NK-92 (cell line): ENCODE results near the gene HOXB4.

Experiments
- DNase-seq: peaks from one replicate; lab custom pipeline; 2025; ENCODE audit not compliant: unreplicated experiment; lab: John Stamatoyannopoulos, UW

HOXB4 gene

GRCh38 chr17:48601539-48602425, 23.6 kb upstream of the HOXB4 start:
- DNase-seq: no peak

GRCh38 chr17:48601207-48601538, 23.0 kb upstream of the HOXB4 start:
- no peak for DNase-seq

- no peak for DNase-seq
Measured at GRCh38 chr17:48600244-48601098, 22.3 kb upstream of the HOXB4 start.

- DNase-seq: no peak
Measured at GRCh38 chr17:48599354-48599753, 21.2 kb upstream of the HOXB4 start.

GRCh38 chr17:48598736-48599135, 20.6 kb upstream of the HOXB4 start:
- DNase-seq: no peak

- no peak for DNase-seq
Measured at GRCh38 chr17:48597778-48598631, 19.9 kb upstream of the HOXB4 start.

- no peak for DNase-seq
Measured at GRCh38 chr17:48597528-48597777, 19.3 kb upstream of the HOXB4 start.

GRCh38 chr17:48596735-48597527, 18.8 kb upstream of the HOXB4 start:
- DNase-seq: no peak

- DNase-seq: no peak
Measured at GRCh38 chr17:48596000-48596734, 18.0 kb upstream of the HOXB4 start.

- DNase-seq: no peak
Measured at GRCh38 chr17:48595278-48595999, 17.3 kb upstream of the HOXB4 start.

- no peak for DNase-seq
Measured at GRCh38 chr17:48594538-48595277, 16.6 kb upstream of the HOXB4 start.

- DNase-seq: no peak
Measured at GRCh38 chr17:48593840-48594537, 15.8 kb upstream of the HOXB4 start.

- no peak for DNase-seq
Measured at GRCh38 chr17:48593126-48593829, 15.1 kb upstream of the HOXB4 start, which contains the start of gene HOXB5. Gene HOXB5, minus strand, starts transcription at chr17:48593779. Its CDS starts 97 bp downstream, at chr17:48593682.

GRCh38 chr17:48592577-48592976, 14.4 kb upstream of the HOXB4 start:
- no peak for DNase-seq

- no peak for DNase-seq
Measured at GRCh38 chr17:48592057-48592514, 13.9 kb upstream of the HOXB4 start.

- no peak for DNase-seq
Measured at GRCh38 chr17:48591255-48592056, 13.3 kb upstream of the HOXB4 start.
